WTC11 (cell line): ENCODE results near the gene LATS2.
"Not testable (repeated sequence)": the region's sequence is repeated elsewhere in the genome, so short reads cannot be mapped to it uniquely, and the experiment has no call there.

Experiments
- CREM ChIP-seq: sonication (generic); formaldehyde crosslinking; IDR thresholded peaks from 2 replicates; pipeline ENCODE4 v1.8.1; 2022; ENCODE audit warnings: mild to moderate bottlenecking, missing genetic modification reagents, moderate library complexity
- NFYB ChIP-seq: sonication (generic); formaldehyde crosslinking; conservative IDR thresholded peaks from 2 replicates; pipeline ENCODE4 v1.8.0; 2022; ENCODE audit warnings: low read depth, missing genetic modification reagents
- SP1 ChIP-seq: sonication (generic); formaldehyde crosslinking; conservative IDR thresholded peaks from 2 replicates; pipeline ENCODE4 v1.8.1; 2022; ENCODE audit warnings: missing genetic modification reagents
- TCF7 ChIP-seq: sonication (generic); formaldehyde crosslinking; IDR thresholded peaks from 2 replicates; pipeline ENCODE4 v1.8.0; 2022; ENCODE audit warnings: mild to moderate bottlenecking, low read depth, missing genetic modification reagents, moderate library complexity
- ZBTB21 ChIP-seq: sonication (generic); formaldehyde crosslinking; IDR thresholded peaks from 2 replicates; pipeline ENCODE4 v1.8.1; 2023; ENCODE audit warnings: mild to moderate bottlenecking, missing genetic modification reagents, borderline replicate concordance
- TF ChIP-seq, protein P1 (sequence below): fragments of 200-600 bp; IDR thresholded peaks from 2 replicates; pipeline ENCODE4 v1.8.0; 2022; ENCODE audit warnings: antibody characterized with exemption
- TF ChIP-seq, protein P2 (sequence below): sonication (generic); formaldehyde crosslinking; IDR thresholded peaks from 2 replicates; pipeline ENCODE4 v1.8.1; 2022; ENCODE audit warnings: missing genetic modification reagents, borderline replicate concordance
- TF ChIP-seq, protein P3 (sequence below): sonication (generic); formaldehyde crosslinking; IDR thresholded peaks from 2 replicates; pipeline ENCODE4 v1.8.0; 2022; ENCODE audit warnings: missing genetic modification reagents
- TF ChIP-seq, protein P4 (sequence below): sonication (generic); formaldehyde crosslinking; IDR thresholded peaks from 2 replicates; pipeline ENCODE4 v1.8.1; 2023; ENCODE audit warnings: mild to moderate bottlenecking, missing genetic modification reagents, moderate library complexity

DNA sequence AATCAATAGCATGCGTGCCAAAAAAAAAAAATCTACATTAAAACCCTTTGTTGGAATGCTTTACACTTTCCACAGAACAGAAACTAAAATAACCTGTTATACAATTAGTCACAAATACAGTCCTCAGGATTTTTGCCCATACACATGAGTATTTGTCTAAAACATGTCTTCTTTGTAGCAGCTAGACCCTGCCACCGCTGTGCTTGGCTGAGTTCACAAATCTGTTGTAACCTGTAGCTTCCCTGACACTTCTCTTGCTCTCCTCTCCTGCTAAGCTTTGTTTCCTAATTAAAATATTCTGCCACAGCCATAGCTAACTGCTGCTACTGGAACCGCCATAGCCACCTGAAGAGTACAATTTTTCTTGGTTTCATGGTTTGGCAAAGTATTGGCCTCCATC is 113.4 kb downstream of the LATS2 start:
- TF ChIP-seq, protein P1, sequence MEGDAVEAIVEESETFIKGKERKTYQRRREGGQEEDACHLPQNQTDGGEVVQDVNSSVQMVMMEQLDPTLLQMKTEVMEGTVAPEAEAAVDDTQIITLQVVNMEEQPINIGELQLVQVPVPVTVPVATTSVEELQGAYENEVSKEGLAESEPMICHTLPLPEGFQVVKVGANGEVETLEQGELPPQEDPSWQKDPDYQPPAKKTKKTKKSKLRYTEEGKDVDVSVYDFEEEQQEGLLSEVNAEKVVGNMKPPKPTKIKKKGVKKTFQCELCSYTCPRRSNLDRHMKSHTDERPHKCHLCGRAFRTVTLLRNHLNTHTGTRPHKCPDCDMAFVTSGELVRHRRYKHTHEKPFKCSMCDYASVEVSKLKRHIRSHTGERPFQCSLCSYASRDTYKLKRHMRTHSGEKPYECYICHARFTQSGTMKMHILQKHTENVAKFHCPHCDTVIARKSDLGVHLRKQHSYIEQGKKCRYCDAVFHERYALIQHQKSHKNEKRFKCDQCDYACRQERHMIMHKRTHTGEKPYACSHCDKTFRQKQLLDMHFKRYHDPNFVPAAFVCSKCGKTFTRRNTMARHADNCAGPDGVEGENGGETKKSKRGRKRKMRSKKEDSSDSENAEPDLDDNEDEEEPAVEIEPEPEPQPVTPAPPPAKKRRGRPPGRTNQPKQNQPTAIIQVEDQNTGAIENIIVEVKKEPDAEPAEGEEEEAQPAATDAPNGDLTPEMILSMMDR: not testable (repeated sequence)
- TF ChIP-seq ZBTB21 (CRISPR knock-in tag); TCF7 (CRISPR knock-in tag); SP1; NFYB (CRISPR knock-in tag); CREM (CRISPR knock-in tag): not testable (repeated sequence)
- TF ChIP-seq, protein P2, sequence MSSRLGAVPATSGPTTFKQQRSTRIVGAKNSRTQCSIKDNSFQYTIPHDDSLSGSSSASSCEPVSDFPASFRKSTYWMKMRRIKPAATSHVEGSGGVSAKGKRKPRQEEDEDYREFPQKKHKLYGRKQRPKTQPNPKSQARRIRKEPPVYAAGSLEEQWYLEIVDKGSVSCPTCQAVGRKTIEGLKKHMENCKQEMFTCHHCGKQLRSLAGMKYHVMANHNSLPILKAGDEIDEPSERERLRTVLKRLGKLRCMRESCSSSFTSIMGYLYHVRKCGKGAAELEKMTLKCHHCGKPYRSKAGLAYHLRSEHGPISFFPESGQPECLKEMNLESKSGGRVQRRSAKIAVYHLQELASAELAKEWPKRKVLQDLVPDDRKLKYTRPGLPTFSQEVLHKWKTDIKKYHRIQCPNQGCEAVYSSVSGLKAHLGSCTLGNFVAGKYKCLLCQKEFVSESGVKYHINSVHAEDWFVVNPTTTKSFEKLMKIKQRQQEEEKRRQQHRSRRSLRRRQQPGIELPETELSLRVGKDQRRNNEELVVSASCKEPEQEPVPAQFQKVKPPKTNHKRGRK (CRISPR knock-in tag): not testable (repeated sequence)
- TF ChIP-seq, protein P3, sequence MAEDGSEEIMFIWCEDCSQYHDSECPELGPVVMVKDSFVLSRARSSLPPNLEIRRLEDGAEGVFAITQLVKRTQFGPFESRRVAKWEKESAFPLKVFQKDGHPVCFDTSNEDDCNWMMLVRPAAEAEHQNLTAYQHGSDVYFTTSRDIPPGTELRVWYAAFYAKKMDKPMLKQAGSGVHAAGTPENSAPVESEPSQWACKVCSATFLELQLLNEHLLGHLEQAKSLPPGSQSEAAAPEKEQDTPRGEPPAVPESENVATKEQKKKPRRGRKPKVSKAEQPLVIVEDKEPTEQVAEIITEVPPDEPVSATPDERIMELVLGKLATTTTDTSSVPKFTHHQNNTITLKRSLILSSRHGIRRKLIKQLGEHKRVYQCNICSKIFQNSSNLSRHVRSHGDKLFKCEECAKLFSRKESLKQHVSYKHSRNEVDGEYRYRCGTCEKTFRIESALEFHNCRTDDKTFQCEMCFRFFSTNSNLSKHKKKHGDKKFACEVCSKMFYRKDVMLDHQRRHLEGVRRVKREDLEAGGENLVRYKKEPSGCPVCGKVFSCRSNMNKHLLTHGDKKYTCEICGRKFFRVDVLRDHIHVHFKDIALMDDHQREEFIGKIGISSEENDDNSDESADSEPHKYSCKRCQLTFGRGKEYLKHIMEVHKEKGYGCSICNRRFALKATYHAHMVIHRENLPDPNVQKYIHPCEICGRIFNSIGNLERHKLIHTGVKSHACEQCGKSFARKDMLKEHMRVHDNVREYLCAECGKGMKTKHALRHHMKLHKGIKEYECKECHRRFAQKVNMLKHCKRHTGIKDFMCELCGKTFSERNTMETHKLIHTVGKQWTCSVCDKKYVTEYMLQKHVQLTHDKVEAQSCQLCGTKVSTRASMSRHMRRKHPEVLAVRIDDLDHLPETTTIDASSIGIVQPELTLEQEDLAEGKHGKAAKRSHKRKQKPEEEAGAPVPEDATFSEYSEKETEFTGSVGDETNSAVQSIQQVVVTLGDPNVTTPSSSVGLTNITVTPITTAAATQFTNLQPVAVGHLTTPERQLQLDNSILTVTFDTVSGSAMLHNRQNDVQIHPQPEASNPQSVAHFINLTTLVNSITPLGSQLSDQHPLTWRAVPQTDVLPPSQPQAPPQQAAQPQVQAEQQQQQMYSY: not testable (repeated sequence)
- TF ChIP-seq, protein P4, sequence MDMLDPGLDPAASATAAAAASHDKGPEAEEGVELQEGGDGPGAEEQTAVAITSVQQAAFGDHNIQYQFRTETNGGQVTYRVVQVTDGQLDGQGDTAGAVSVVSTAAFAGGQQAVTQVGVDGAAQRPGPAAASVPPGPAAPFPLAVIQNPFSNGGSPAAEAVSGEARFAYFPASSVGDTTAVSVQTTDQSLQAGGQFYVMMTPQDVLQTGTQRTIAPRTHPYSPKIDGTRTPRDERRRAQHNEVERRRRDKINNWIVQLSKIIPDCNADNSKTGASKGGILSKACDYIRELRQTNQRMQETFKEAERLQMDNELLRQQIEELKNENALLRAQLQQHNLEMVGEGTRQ (CRISPR knock-in tag): not testable (repeated sequence)
